Astrocyte (in vitro differentiated cells and primary cell): Measurements from ENCODE around the gene SLC9C1. TPM values are rescaled to one million over a fixed set of nuclear protein-coding genes. Genes with fewer than 3 reads are reported as not detected.

ENCODE experiments used
- DNase-seq: peaks from one replicate; pipeline ENCODE4 v3.0.0-alpha.2; 2010; ENCODE audit warnings: low read depth
- FAIRE-seq: peaks from 2 replicates; lab custom pipeline; 2011; peaks lifted over from hg19 to GRCh38; lab: Jason Lieb, UNC
- H2AFZ ChIP-seq: 2 replicates; pipeline ENCODE4 v1.6.0; 2012; ENCODE audit warnings: low read depth, low read length, inconsistent platforms
- H3K27ac ChIP-seq: 2 replicates; pipeline ENCODE4 v1.5.1; 2011; ENCODE audit warnings: low read depth, low read length, inconsistent platforms
- H3K27me3 ChIP-seq: 2 replicates; pipeline ENCODE4 v1.6.0; 2011; ENCODE audit warnings: low read length, inconsistent platforms; ENCODE audit not compliant: insufficient read depth
- H3K36me3 ChIP-seq: 2 replicates; pipeline ENCODE4 v1.5.1; 2011; ENCODE audit warnings: low read length, inconsistent platforms; ENCODE audit not compliant: insufficient read depth
- H3K4me1 ChIP-seq: 2 replicates; pipeline ENCODE4 v1.5.1; 2011; ENCODE audit warnings: low read length, inconsistent platforms; ENCODE audit not compliant: insufficient read depth
- H3K4me2 ChIP-seq: 2 replicates; pipeline ENCODE4 v1.6.0; 2012; ENCODE audit warnings: low read length, inconsistent platforms
- H3K4me3 ChIP-seq: 2 replicates; pipeline ENCODE4 v1.5.1; 2011; ENCODE audit warnings: low read depth, mild to moderate bottlenecking, low read length, inconsistent platforms; ENCODE audit not compliant: insufficient read depth
- H3K79me2 ChIP-seq: 2 replicates; pipeline ENCODE4 v1.6.0; 2012; ENCODE audit warnings: mild to moderate bottlenecking, low read length, inconsistent platforms; ENCODE audit not compliant: insufficient read depth
- H3K9ac ChIP-seq: 2 replicates; pipeline ENCODE4 v1.6.0; 2012; ENCODE audit warnings: mild to moderate bottlenecking, low read length, inconsistent platforms
- H3K9me3 ChIP-seq: 2 replicates; pipeline ENCODE4 v1.5.1; 2012; ENCODE audit warnings: low read depth, mild to moderate bottlenecking, low read length, inconsistent platforms; ENCODE audit not compliant: insufficient read depth
- H4K20me1 ChIP-seq: 2 replicates; pipeline ENCODE4 v1.6.0; 2012; ENCODE audit warnings: low read length, inconsistent platforms; ENCODE audit not compliant: insufficient read depth
- H3K27ac Mint-ChIP-seq: one replicate; pipeline ENCODE4 v1.8.0; 2021; ENCODE audit warnings: mild to moderate bottlenecking, mixed read lengths; ENCODE audit not compliant: unreplicated experiment
- H3K27me3 Mint-ChIP-seq: one replicate; pipeline ENCODE4 v1.8.0; 2021; ENCODE audit warnings: low read depth, mixed read lengths; ENCODE audit not compliant: unreplicated experiment
- H3K36me3 Mint-ChIP-seq: one replicate; pipeline ENCODE4 v1.8.0; 2021; ENCODE audit warnings: low read depth, mixed read lengths; ENCODE audit not compliant: unreplicated experiment
- H3K4me1 Mint-ChIP-seq: one replicate; pipeline ENCODE4 v1.8.0; 2021; ENCODE audit warnings: low read depth, mixed read lengths; ENCODE audit not compliant: unreplicated experiment
- H3K4me3 Mint-ChIP-seq: one replicate; pipeline ENCODE4 v1.8.0; 2021; ENCODE audit warnings: mild to moderate bottlenecking, moderate library complexity, mixed read lengths; ENCODE audit not compliant: unreplicated experiment
- H3K9me3 Mint-ChIP-seq: one replicate; pipeline ENCODE4 v1.8.0; 2021; ENCODE audit warnings: mild to moderate bottlenecking, mixed read lengths; ENCODE audit not compliant: unreplicated experiment
- EZH2 ChIP-seq: IDR thresholded peaks from 2 replicates; pipeline ENCODE4 v1.6.1; 2012; ENCODE audit warnings: mild to moderate bottlenecking, low read length, inconsistent platforms; ENCODE audit not compliant: insufficient read depth
- total RNA-seq: library from RNA; stranded (reverse); gene quantifications from 2 replicates; pipeline ENCODE4 v1.2.1, GENCODE V29; 2021
- TF ChIP-seq, protein P1 (sequence below): IDR thresholded peaks from 2 replicates; pipeline ENCODE4 v1.5.1; 2011; ENCODE audit warnings: low read depth, mild to moderate bottlenecking, inconsistent platforms, low read length, moderate library complexity; ENCODE audit not compliant: insufficient read depth

The SLC9C1 gene
- total RNA-seq, 1 donor from 2014 or later: not detected

DNA sequence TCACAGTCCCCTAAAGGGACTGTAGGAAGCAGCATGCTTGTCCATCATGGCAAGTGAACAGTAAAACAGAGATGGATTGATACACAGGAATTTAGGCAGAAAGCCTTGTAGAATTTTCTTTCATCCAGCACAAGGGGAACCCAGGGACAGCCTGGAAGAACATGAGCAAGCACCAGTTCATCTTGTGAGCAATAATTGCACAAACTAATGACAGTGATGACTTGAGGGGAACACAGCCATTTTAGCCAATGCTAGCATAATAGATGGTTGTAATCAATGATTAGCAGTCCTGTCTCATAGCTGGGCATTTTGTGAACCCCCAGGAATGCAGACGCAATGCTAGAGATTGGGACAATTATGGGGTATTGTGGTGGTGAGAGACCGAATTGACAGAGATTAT lies 45.6 kb upstream of the SLC9C1 start:
- Histone ChIP-seq H3K4me3 (no peak overlapping the region), H3K27me3 (no peaks in the 10 kb centered on the region), H3K9ac (no peak overlapping the region), H2AFZ (no peak overlapping the region), H3K4me2 (no peak overlapping the region), H3K4me1 (no peaks in the 10 kb centered on the region), H4K20me1 (no peaks in the 10 kb centered on the region), H3K27ac (no peak overlapping the region), H3K36me3 (no peaks in the 10 kb centered on the region), H3K9me3 (no peaks in the 10 kb centered on the region), H3K79me2 (no peaks in the 10 kb centered on the region)
- no peak overlapping the region for H3K27ac Mint-ChIP-seq
- H3K4me3 Mint-ChIP-seq: no peak overlapping the region
- H3K4me1 Mint-ChIP-seq: peaks cover 18% of the 10 kb centered on the region
- FAIRE-seq: no peak
- H3K27me3 Mint-ChIP-seq: no peaks in the 10 kb centered on the region
- no peak for DNase-seq
- peaks cover 3% of the 10 kb centered on the region for H3K36me3 Mint-ChIP-seq
- H3K9me3 Mint-ChIP-seq: no peaks in the 10 kb centered on the region
- TF ChIP-seq EZH2: no peak
- TF ChIP-seq, protein P1, sequence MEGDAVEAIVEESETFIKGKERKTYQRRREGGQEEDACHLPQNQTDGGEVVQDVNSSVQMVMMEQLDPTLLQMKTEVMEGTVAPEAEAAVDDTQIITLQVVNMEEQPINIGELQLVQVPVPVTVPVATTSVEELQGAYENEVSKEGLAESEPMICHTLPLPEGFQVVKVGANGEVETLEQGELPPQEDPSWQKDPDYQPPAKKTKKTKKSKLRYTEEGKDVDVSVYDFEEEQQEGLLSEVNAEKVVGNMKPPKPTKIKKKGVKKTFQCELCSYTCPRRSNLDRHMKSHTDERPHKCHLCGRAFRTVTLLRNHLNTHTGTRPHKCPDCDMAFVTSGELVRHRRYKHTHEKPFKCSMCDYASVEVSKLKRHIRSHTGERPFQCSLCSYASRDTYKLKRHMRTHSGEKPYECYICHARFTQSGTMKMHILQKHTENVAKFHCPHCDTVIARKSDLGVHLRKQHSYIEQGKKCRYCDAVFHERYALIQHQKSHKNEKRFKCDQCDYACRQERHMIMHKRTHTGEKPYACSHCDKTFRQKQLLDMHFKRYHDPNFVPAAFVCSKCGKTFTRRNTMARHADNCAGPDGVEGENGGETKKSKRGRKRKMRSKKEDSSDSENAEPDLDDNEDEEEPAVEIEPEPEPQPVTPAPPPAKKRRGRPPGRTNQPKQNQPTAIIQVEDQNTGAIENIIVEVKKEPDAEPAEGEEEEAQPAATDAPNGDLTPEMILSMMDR: no peak

DNA sequence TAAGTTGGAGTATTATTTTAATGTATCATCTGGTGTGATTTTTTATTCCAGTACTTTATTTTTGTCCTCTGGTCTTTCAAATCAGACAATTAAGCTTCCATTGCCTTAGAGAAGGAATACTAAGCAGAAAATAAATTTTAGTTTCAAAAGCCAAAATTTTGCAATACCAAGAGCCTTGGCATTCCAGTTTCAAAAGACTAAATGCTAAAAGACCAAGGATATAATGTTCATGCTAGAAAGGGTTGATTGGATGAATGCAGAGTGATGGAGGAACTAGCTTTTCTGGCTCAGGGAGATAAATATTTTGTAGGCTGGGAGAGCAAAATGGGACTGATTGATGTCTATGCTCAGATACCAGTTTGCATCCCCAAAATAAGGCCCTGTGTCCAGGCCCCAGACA lies 45.1 kb upstream of the SLC9C1 start:
- H3K36me3 ChIP-seq: no peaks in the 10 kb centered on the region
- Mint-ChIP-seq H3K27ac (no peak overlapping the region), H3K9me3 (no peaks in the 10 kb centered on the region), H3K27me3 (no peaks in the 10 kb centered on the region), H3K36me3 (peaks cover 3% of the 10 kb centered on the region), H3K4me3 (no peak overlapping the region), H3K4me1 (peaks cover 22% of the 10 kb centered on the region)
- no peaks in the 10 kb centered on the region for H3K9me3 ChIP-seq
- DNase-seq: no peak
- no peak for FAIRE-seq
- H3K4me2 ChIP-seq: no peak overlapping the region
- no peak overlapping the region for H3K4me3 ChIP-seq
- H3K27ac ChIP-seq: no peak overlapping the region
- H4K20me1 ChIP-seq: no peaks in the 10 kb centered on the region
- TF ChIP-seq, protein P1: no peak
- no peak for TF ChIP-seq EZH2
- no peak overlapping the region for H2AFZ ChIP-seq
- no peak overlapping the region for H3K9ac ChIP-seq
- H3K4me1 ChIP-seq: no peaks in the 10 kb centered on the region
- no peaks in the 10 kb centered on the region for H3K79me2 ChIP-seq
- H3K27me3 ChIP-seq: no peaks in the 10 kb centered on the region

DNA sequence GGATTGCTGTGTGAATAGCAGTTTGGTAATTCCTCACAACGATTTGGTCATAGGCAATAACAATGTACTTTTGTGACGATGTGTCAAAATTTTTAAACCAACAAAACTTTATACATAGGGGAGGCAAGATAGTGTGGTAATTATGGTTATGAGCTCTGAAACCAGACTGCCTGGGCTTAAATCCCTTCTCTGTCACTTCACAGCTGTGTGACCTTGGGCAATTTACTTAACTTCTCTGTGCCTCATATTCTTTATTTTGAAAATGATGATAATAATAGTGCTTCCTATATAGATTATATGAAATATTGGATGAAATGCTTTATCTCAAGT lies 44.7 kb upstream of the SLC9C1 start:
- H3K27ac ChIP-seq: no peak overlapping the region
- peaks cover 24% of the 10 kb centered on the region for H3K4me1 Mint-ChIP-seq

More for the DNA sequence above, 44.7 kb upstream of the SLC9C1 start:
- TF ChIP-seq EZH2: no peak
- TF ChIP-seq, protein P1: no peak
- no peaks in the 10 kb centered on the region for H3K9me3 Mint-ChIP-seq
- peaks cover 3% of the 10 kb centered on the region for H3K36me3 Mint-ChIP-seq
- no peak overlapping the region for H3K4me2 ChIP-seq
- H3K27me3 Mint-ChIP-seq: no peaks in the 10 kb centered on the region
- DNase-seq (no peak), FAIRE-seq (no peak)
- H3K4me1 ChIP-seq: no peaks in the 10 kb centered on the region
- H3K79me2 ChIP-seq: no peaks in the 10 kb centered on the region
- no peaks in the 10 kb centered on the region for H3K9me3 ChIP-seq
- H3K9ac ChIP-seq: no peak overlapping the region
- no peak overlapping the region for H2AFZ ChIP-seq
- H3K36me3 ChIP-seq: no peaks in the 10 kb centered on the region
- no peaks in the 10 kb centered on the region for H4K20me1 ChIP-seq
- no peak overlapping the region for H3K4me3 ChIP-seq
- no peak overlapping the region for H3K4me3 Mint-ChIP-seq
- no peak overlapping the region for H3K27ac Mint-ChIP-seq
- H3K27me3 ChIP-seq: no peaks in the 10 kb centered on the region
